H1 (cell line): Measurements from ENCODE around the gene APH1A. TPM values are rescaled to one million over a fixed set of nuclear protein-coding genes. Genes with fewer than 3 reads are reported as not detected.

ENCODE experiments used
- BRCA1 ChIP-seq: IDR thresholded peaks from 2 replicates; pipeline ENCODE4 v1.6.1; 2012; ENCODE audit warnings: low read depth, low read length, improper control_type of control experiment
- CBX5 ChIP-seq: fragments of 300-800, 300-1000 bp; sonication (generic); IDR thresholded peaks from 2 replicates; pipeline ENCODE4 v1.7.1; 2016; ENCODE audit warnings: antibody characterized with exemption, low read length, low read depth
- CBX8 ChIP-seq: fragments of 300-800, 300-1000 bp; sonication (generic); IDR thresholded peaks from 2 replicates; pipeline ENCODE4 v1.7.1; 2016; ENCODE audit warnings: low read depth, low read length, borderline replicate concordance
- CEBPB ChIP-seq: IDR thresholded peaks from 2 replicates; pipeline ENCODE4 v1.6.1; 2012; ENCODE audit warnings: low read depth, low read length
- CHD7 ChIP-seq: fragments of 300-600 bp; sonication (generic); IDR thresholded peaks from 2 replicates; pipeline ENCODE4 v1.7.1; 2012; ENCODE audit warnings: low read length, moderate library complexity, mild to moderate bottlenecking, inconsistent platforms; ENCODE audit not compliant: insufficient replicate concordance
- CREB1 ChIP-seq: IDR thresholded peaks from 2 replicates; pipeline ENCODE4 v1.6.1; 2012; ENCODE audit warnings: inconsistent platforms
- NRF1 ChIP-seq: IDR thresholded peaks from 2 replicates; pipeline ENCODE4 v1.6.1; 2011; ENCODE audit warnings: mild to moderate bottlenecking, low read depth, low read length, improper control_type of control experiment
- RFX5 ChIP-seq: IDR thresholded peaks from 2 replicates; pipeline ENCODE4 v1.6.1; 2011; ENCODE audit warnings: low read depth, low read length, improper control_type of control experiment, borderline replicate concordance
- SIRT6 ChIP-seq: IDR thresholded peaks from one replicate; pipeline ENCODE4 v1.7.1; 2012; ENCODE audit warnings: low read length, inconsistent platforms
- SP4 ChIP-seq: IDR thresholded peaks from 2 replicates; pipeline ENCODE4 v1.6.1; 2012; ENCODE audit warnings: low read length, inconsistent platforms
- USF2 ChIP-seq: IDR thresholded peaks from 2 replicates; pipeline ENCODE4 v1.6.1; 2011; ENCODE audit warnings: low read length, improper control_type of control experiment
- ZNF274 ChIP-seq: IDR thresholded peaks from 2 replicates; pipeline ENCODE4 v1.7.0; 2012; ENCODE audit warnings: low read length, borderline replicate concordance; ENCODE audit errors: extremely low read depth
- polyA plus RNA-seq, 7 experiments: library from polyadenylated mRNA; depleted of rRNA in 3 of 7; stranded (reverse) in 5 of 7; unstranded in 2 of 7; fragments of >200 nt in 5 of 7; fragments of 200-250 nt in 2 of 7; gene quantifications; 1 replicate in 5 of 7; 2 replicates in 1 of 7; 4 replicates in 1 of 7; pipeline versions ENCODE4 v1.2.1 to v1.2.3, GENCODE V29; 2011 to 2013; ENCODE audit warnings: missing spikeins in 2 of 7, mixed read lengths in 2 of 7
- total RNA-seq: library from RNA; stranded (reverse); fragmentation: NEBNext Ultra II Directional; extraction: Animal tissue kit (Norgen Biotek cat#: 25700); gene quantifications from 2 replicates; pipeline ENCODE4 v1.2.1, GENCODE V29; 2021

Gene APH1A
- total and polyA plus RNA-seq, 2 of the 8 experiments (the other 6 are each of a cell fraction or from before 2014, with no cell fraction given), result 111 to 183 TPM

DNA sequence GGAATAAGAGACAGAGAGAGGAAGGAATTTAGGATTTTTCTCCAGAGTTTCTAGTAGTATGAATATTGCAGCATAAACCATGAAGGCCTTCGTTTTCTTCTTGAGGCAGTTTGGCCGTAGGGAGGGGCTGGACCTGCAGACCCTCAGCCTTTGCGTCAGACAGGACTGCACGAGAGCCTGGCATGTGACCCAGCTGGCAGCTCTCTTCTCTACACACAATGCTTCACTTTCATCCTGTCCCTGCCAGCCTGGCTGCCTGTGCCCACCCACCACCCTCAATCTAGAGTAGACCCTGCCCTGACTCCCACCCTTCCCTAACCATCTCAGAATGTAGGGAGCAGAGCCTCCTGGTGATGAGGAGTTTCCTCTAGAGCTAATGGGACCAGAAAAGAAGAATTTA lies 9.6 kb downstream of the APH1A start (continued):
- TF ChIP-seq ZNF274, result no peak
- TF ChIP-seq CEBPB, result no peak
- peak; percentile 29; the same call in 1 of the 2 replicates for TF ChIP-seq USF2
- TF ChIP-seq CREB1, result no peak
- no peak for TF ChIP-seq BRCA1
- TF ChIP-seq SIRT6, result no peak
- TF ChIP-seq RFX5, result no peak
- TF ChIP-seq SP4, result no peak
- TF ChIP-seq CHD7, result no peak
- no peak for TF ChIP-seq CBX5
- TF ChIP-seq CBX8, result no peak
- TF ChIP-seq NRF1, result no peak
